Measurements from ENCODE around the gene BTBD2.

DNA sequence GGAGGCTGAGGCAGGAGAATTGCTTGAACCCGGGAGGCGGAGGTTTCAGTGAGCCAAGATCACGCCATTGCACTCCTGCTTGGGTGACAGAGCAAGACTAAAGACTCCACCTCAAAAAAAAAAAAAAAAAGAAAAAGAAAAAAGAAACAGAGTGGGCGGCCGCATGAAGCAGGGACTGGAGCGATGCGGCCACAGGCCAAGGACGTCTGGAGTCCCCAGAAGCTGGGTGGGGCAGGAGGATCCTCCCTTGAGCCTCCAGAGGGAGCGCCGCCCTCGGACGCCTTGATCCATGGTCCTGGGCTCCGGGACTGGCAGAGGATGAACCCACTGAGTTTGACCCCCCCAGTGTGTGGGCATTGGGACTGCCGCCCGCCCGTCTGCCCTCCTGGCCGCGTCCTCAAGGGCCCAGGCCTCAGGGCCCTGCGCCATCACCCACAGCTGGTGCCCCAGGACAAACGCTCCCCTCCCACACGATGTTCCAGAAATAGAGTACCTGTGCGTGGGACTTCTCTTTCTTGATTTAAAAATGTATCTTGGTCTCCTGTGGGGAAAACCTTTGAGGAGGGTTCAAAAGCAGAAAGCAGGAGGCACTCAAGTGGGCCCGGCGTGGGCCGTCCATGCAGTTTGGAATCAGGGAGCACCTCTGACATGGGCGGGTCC, 15.5 kb downstream of the BTBD2 start:
- TF ChIP-seq, protein P1, sequence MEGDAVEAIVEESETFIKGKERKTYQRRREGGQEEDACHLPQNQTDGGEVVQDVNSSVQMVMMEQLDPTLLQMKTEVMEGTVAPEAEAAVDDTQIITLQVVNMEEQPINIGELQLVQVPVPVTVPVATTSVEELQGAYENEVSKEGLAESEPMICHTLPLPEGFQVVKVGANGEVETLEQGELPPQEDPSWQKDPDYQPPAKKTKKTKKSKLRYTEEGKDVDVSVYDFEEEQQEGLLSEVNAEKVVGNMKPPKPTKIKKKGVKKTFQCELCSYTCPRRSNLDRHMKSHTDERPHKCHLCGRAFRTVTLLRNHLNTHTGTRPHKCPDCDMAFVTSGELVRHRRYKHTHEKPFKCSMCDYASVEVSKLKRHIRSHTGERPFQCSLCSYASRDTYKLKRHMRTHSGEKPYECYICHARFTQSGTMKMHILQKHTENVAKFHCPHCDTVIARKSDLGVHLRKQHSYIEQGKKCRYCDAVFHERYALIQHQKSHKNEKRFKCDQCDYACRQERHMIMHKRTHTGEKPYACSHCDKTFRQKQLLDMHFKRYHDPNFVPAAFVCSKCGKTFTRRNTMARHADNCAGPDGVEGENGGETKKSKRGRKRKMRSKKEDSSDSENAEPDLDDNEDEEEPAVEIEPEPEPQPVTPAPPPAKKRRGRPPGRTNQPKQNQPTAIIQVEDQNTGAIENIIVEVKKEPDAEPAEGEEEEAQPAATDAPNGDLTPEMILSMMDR (IDR thresholded peaks at IDR 0.05): no peak
- TF ChIP-seq POLR2A (IDR thresholded peaks at IDR 0.05): no peak

All from lower leg skin (tissue), 3 donors.